ENCODE data around the gene SORCS2.

Gene SORCS2

DNA sequence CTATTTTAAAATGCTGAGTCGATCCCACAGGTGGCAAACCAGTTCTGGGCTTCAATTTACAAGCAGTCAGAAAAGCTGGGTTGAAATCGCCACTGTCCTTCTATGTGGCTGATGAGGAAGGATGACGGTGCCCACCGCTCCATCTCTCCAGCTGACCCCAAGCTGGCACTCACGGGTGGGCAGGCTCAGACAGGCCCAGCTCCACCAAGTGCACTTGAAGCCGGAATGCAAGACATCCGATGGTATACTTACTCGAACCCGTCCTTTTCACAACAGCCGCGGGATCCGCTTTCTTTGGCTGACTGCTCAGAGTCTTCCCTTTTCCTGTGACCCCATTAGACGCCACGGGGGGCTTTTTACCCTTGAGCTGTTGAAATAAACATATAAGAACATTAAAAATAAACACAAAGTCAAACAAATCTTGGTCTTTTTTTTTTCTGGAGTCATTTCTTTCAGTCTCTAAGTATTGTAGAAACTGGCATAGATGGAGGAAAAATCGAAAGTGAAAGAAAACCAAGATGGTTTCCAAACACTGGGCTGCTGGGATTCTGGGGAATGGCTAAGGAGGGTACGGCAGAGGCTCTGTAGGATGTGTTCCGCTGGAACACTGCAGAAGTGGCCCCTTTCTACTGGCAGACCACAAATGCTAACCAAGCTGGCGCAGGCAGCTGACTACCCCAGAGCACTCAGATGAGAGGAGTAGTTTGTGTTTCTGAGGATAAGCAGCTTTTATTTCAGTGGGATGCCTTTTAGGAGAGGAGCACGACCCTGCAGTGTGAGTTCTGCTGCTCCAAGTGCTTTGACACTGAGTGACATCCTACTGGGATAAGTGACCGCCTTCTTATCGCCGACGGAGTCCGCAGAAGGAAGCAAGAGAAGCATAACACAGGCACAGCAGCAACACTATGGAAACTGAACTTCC, 586.4 kb downstream of the SORCS2 start:
- DNase-seq (ENCODE audit: low spot score): no peak

DNA sequence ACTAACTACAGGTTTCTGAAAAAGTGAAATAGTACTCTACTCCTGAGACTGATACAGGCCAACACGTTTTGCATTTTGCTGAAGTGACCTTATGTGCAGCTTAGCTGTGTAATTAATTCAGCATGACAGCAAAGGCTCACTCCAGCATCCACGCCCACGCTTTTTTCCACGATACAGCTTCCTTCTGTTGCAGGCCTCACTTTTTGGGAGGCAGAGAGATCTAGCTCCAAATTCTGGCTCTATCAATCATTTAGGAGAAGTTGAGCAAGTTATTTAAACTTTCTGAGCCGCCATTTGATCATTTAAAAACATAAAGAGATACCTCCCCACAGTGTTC, 587.1 kb downstream of the SORCS2 start:
- no peak for DNase-seq (ENCODE audit: low spot score)

DNA sequence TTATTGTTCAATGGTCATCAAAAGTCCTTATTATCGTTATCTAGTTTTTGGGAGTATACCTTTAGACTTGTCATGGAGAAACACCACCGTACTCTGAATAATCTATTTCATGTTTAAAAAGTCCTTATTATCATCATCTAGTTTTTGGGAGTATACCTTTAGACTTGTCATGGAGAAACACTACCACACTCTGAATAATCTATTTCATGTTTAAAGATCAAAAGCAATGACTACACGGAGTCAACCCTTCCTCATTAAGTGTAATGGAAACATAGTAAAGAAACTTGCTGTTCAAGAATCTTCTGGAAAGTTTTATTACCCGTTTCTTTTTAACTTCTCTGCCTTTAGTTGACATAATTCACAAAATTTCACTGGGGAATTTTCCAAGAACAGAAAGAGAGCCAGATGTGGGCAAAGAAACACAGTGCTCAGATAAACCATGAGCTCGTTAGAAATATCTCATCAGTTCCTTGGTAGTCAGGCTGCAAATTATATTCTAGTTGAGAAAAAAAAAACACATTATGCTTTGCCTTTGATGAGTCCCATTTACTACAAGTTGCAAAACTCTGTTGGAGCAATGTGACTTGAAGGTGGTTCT, 588.5 kb downstream of the SORCS2 start:
- no peak for DNase-seq (ENCODE audit: low spot score)

DNA sequence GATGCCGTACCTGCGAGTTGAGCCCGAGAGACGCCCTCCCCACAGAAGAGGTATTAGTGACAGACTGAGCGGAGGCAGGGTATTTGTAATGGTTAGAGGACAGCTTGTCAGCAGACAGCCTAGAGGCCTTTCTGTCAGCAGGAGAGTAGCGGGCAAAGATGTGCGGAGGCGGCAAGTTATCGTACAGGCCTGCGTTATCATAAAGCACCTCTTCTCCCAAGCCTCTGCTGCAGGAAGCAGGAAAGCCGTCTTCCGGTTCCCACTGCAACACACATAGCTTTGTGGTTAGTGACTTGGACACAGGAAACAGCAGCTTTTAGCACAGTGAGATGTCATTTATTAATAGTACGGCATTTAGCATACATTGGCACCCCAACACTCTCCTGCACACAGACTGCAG, 589.0 kb downstream of the SORCS2 start:
- no peak for DNase-seq (ENCODE audit: low spot score)

DNA sequence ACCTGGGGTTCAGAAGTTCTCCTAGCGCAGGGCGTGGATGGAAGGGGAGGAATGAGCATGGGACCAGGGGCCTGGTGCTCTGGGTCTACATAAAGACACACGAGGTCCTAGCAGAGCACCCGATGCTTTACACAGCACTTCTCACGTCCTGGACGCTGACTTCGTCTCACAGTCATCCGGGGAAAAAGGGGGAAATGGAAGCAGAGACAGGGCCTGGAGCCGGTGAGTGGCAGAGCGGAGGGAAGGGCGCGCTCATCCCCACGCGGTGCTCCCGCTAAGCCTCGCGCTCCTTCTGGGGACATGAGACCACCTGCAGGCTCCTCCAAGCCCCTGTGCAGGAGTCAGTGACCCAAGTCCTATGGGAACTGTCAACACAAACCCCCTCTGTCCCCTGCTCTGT, 589.7 kb downstream of the SORCS2 start:
- DNase-seq (ENCODE audit: low spot score): no peak

DNA sequence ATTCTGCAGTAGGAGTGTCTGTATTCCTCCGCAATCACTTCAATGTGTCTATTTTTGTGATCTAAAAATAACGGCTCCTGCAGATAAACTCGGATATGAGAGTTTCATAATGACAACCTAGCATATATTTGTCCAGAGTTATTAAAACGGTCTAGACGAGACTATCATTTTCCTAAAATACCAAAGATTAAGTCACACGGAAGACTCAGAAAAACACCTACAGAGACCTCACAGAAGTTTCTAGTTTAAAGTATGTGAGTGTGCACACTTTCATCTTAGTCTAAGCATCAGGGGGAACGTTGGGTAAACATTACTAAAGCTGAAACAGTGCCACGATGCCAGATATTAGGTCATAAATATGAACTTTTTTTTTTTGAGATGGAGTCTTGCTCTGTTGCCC, 590.4 kb downstream of the SORCS2 start:
- no peak for DNase-seq (ENCODE audit: low spot score)

DNA sequence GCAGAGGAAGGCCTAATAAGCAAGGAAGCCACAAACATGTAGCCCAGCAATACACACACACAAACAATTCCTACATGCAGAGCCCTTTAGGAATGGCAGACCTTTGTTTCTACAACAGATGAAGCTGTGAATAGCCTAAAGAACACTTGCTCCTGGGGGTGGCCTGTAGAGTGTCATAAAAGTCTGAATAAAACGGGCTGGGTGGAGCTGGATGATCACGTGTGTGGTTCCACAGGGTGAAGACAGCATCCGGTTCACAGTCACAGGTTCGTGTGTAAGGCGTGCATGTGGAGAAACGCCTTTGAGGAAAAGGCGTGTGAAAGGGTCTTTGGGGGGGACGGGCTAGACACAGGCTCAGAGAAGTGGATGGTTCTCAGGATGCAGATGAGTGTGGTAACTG, 591.2 kb downstream of the SORCS2 start:
- DNase-seq (ENCODE audit: low spot score): no peak

DNA sequence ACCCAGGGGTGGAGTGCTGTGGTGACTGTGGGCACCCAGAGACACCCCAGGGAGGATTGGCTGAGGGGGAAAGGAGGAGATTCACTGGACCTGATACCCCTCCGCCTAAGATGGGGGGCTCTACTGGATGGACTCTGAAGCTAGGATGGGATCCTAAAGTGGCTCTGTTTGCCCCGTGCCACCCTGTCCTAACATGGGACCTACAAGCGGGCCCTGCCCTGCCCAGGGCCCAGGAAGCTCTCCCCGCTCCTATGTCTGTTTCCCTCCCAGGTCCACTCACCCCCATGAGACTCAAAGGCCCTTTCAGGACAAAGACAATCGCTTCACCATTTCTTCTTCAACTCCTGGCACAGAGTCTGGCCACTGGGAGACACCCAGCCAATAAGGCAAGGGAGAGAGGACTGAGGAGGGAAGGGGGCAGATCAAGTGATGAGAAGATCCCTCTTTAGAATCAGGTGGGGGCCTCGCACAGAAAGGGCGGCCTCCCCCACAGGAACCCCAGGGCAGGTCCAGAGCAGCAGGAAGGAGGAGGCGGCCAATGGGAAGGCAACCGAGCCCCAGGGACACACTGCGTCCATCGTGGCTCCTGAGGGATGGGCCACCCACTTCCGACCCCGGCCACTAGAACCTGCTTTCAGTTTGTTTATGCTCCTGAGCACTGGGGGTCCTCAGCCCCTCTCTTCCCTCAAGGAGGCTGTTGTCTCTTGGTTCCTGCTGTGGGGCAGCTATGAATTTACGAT, 592.0 kb downstream of the SORCS2 start:
- DNase-seq (ENCODE audit: low spot score): no peak

DNA sequence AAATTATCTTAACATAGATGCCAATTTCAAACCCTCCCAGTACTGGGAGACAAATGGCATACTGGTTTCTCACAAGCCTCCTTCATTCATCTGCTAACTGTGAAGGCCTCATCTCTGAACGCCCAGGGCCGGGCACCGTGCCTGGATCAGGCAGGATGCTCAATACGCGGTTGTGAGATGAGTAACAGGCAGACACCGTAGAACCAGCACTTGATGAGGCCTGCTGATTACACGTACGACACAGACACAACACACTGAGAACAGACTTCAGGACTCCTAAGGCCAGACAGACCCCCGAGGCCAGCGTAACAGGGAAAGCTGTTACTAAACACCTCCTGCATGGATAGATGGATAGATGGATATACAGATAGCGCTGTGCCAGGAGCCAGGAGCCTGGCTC, 592.7 kb downstream of the SORCS2 start:
- DNase-seq (ENCODE audit: low spot score): no peak

DNA sequence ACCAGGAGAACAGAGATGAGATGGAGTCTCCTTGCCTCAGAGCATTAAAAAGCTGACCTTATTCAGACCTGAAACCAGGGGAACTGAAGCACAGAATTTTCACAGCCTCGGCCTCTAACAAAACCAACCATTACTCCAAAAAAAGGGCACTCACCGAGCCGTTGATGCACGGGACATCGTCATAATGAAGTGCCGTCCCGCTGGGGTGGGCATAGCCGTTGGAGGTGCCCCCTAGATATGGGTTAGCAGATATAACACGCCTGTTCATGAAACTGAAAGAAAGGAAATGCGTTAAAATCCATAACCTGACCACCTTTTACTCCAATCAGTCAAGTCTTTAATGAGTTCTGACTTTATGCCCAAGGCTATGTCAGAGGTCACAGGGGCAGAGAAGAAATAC, 593.7 kb downstream of the SORCS2 start:
- no peak for DNase-seq (ENCODE audit: low spot score)

DNA sequence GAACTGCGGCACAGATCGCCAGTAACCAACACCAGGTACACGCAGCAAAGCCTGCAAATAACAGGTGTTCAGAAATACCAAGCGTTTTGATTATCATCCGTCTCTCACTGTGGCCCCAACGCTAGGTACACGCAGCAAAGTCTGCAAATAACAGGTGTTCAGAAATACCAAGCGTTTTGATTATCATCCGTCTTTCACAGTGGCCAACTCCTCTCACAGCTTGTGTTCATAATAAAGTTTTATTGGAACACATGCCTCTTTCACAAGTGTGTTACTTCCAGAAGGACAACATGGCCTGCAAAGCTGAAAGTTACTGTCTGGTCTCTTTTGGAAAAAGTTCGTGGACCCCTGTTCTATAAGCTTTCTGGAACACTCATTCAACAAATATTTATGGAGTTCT, 594.2 kb downstream of the SORCS2 start:
- DNase-seq (ENCODE audit: low spot score): no peak

DNA sequence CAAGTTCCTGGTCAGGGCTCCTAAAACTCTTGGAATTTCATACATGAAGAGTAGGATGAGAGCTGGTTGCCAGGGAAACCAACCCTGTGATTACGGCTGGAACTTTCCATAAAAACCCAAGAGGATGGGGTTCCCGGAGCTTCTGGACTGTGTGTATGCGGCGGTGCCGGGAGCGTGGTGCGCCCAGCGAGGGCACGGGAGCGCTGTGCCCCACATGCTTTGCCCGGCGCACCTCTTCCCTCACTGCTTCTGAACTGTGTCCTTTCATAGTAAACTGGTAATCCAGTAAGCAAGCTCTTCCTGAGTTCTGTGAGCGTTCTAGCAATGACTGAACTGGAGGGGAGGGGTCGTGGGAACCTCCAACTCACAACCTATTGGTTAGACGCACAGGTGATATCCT, 594.7 kb downstream of the SORCS2 start:
- no peak for DNase-seq (ENCODE audit: low spot score)

DNA sequence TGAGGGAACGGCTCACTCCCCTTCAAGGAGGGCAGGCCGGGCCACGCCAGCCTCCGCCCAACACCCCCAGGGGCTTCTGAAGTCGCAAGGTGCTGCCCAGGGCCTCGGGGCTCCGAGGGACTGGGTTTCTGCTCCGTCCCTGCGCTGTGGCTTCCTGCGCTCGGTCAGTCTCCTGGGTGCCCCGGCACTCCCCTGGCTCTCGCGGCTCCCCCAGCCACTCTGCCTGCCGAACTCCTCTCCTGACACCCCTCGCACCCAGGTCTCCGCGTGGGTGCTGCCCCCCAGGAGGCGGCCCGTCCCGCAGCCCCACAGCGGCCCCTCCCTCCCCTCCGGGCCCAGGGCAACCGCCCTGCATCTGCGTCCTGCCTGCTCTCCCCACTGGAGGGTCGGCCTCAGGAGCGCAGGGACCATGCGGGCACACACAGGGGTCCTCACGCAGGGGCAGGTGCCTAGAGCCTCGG, 595.4 kb downstream of the SORCS2 start:
- no peak for DNase-seq (ENCODE audit: low spot score)

DNA sequence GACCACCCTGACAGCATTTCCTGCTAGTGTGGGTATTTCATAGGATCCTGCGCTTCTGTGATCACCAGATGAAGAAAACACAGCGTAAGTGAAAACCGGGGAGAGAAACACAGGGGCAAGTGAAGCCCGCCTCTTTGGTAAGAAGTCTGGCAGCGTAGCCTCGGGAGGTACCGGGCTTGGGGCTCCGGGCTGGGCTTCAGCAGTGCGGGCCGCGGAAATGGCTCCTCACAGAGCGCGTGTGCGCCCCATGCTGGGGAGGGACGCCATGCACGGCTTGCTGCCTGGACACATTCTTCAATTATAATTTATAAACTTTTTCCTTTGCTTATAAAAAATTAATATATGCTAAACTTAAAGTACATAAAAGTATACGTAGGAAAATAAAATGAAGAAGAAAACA, 595.9 kb downstream of the SORCS2 start:
- DNase-seq (ENCODE audit: low spot score): no peak

DNA sequence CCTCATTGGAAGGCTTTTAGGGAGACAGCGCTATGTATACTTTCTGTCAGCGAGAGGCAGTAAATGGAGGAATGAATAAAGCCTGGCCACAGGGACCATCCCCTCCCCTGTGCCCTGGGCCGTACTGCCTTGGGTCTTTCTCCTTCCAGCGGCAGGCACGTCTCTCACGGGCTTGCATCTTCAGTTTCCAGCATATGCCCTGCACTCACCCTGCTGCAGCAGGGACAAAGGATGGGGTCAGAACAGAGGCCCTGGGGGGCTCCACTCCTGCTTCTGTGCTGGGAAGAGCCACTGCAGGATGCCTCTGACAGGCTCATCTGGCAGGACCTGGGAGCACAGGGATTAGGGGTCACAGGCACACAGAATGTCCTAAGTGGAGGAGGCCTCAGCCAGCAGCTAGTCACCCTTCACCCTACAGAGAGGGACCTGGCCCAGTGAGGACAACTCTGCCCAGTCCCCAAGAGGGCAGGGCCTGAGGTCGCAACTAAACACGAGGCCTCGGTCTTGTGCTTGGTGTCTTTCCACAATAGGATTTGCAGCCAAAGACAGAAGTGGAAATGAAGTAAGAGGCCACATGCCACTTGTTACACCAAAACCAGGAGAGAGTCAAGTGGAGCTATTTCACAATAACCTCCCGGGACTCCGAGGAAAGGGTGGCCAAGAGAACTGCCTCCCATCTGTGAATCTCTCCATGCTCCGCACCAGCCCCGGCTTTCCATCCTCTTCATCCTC, 596.5 kb downstream of the SORCS2 start:
- no peak for DNase-seq (ENCODE audit: low spot score)

DNA sequence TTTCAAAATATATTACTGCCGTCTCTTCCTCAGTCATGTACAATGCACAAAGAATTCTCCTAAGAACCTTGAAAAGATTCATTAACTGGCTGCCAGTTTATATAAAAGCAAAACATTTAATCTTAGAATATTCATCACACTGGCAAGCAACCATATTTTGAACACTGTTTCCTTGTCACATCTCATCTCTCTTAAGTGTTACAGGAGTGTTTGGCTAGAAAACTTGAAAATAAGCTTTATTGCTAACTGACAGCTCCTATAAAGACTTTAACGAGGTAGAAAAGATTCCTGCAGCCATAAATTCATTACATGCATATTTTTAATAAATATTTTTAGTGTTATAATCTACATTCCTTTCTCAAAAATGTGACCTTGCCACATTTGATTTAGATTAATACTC, 597.7 kb downstream of the SORCS2 start:
- DNase-seq (ENCODE audit: low spot score): no peak

DNA sequence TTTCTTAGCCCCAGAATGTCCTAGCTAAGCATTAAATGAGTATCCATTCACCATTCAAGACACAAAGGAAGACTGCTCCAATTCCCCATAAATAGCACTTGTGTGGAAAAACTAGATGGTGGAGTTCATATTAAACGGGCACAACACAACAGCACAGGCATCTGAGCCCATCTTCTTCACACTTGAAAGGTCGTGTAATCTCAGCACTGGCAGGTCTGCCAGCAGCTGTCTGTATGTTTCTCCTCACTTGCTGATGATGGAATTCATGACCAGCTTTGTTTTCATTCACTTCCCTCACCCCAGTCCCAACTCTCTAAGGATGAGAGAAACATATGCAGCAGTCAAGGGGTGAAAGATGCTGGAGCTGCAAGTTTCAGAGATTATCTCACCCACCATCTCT, 598.7 kb downstream of the SORCS2 start:
- no peak for DNase-seq (ENCODE audit: low spot score)
